ENCODE results near the gene DISC1. TPM values are rescaled to one million over a fixed set of nuclear protein-coding genes. Genes with fewer than 3 reads are reported as not detected.
A peak's percentile ranks its signal among the peaks of the same experiment; 100 is the strongest.

DISC1 gene
- total and polyA plus RNA-seq, 12 donors, result 1.0 to 21.0 (median 9.7) TPM

DNA sequence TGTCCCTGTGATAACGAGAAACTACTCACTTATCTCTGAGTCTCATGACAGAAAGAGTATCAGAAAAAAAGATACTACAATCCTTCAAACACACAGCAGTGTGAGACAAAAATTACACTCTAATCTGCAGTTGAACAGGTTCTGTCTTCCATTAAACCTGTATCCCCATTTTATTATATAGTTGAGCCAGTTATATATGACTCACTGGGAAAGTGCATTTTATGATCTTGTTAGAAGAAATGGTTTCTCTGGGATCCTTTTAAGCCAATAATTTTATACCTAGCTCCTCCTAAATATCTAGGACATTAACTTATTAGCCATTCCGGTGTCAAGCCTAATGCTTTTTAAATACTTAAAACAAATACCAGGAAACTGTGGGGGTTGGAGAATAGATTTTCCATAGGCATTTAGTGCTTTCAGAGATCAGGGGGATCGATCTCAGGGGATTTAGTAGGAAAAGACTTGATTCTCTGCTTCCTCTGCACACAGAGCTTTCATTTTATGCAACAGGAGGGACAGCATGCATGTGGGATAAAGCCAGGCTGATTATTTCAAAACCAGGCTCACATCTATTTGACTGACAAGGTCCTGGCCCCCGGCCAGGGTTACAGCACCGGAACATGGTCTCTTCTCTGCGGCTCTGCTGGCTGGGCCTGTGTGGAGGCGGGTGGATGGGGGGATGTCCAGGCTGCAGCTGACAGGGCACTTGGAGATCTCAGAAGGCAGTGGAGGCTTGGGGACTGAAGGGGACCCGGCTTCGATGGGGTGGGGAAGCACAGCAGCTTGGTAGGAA lies 310.6 kb downstream of the DISC1 start:
- peak in 4 of 7 donors; percentile 19 to 65 (median 34) for DNase-seq
- peaks cover 0 to 13% of the 10 kb centered on the region in 2 donors for H3K4me1 ChIP-seq (replicated peaks in 1 of 2)
- no peaks in the 10 kb centered on the region for H3K36me3 ChIP-seq (replicated peaks in 1 of 2)
- no peaks in the 10 kb centered on the region for H3K27me3 ChIP-seq
- TF ChIP-seq, protein P1, sequence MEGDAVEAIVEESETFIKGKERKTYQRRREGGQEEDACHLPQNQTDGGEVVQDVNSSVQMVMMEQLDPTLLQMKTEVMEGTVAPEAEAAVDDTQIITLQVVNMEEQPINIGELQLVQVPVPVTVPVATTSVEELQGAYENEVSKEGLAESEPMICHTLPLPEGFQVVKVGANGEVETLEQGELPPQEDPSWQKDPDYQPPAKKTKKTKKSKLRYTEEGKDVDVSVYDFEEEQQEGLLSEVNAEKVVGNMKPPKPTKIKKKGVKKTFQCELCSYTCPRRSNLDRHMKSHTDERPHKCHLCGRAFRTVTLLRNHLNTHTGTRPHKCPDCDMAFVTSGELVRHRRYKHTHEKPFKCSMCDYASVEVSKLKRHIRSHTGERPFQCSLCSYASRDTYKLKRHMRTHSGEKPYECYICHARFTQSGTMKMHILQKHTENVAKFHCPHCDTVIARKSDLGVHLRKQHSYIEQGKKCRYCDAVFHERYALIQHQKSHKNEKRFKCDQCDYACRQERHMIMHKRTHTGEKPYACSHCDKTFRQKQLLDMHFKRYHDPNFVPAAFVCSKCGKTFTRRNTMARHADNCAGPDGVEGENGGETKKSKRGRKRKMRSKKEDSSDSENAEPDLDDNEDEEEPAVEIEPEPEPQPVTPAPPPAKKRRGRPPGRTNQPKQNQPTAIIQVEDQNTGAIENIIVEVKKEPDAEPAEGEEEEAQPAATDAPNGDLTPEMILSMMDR (IDR thresholded peaks at IDR 0.05), result no peak
- TF ChIP-seq POLR2A (IDR thresholded peaks at IDR 0.05), result no peak
- WGBS, 4 donors, result 43 to 51% (median 46%) methylated on average over 8 to 9 of the region's 9 CpGs
- no peaks in the 10 kb centered on the region for H3K9me3 ChIP-seq (replicated peaks in 1 of 3)
- intact Hi-C loops (cut with DNase I), result no loop called here
- no peak overlapping the region for H3K4me3 ChIP-seq
- H3K27ac ChIP-seq, result no peak overlapping the region

DNA sequence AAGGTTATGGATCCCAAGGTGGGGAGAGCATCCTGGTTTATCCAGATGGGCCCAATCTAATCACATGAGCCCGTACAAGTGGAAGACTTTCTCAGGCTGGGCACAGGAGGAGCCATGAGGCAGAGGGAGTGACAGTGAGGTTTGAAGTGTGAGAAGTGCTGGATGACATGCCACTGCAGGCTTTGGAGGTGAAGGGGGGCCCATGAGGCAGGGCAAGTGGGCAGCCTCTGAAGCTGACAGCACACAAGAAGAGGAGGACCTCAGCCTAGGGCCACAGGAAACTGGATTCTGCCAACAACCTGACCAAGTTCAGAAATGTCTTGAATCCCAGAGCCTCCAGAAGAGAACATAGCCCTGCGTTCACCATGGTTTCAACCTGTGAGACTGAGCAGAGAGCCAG lies 311.6 kb downstream of the DISC1 start:
- WGBS, 4 donors, result 94 to 98% (median 96%) methylated on average over 2 of the region's 2 CpGs

DNA sequence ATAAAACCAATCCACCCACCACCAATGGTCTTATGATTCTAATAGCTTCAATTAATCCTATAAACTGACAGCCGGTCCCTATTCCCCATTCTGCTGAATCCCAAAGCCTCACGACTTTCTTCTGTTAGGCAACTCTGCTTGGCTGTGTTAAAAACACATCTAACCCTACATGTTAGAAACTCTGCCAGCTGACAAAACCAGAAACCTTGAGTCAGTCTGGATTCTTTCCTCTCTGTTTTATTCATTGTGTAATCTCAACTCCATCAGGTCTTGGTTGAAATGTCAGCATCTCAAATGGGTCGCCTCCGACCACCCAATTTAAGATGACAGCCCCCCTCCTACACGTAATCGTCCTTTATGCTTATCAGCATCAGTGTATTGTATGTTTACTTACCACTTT lies 312.1 kb downstream of the DISC1 start:
- Histone ChIP-seq H3K9me3 (replicated peaks in 1 of 3) (no peaks in the 10 kb centered on the region), H3K4me1 (replicated peaks in 1 of 2) (peaks cover 0 to 13% of the 10 kb centered on the region in 2 donors), H3K36me3 (replicated peaks in 1 of 2) (no peaks in the 10 kb centered on the region), H3K27ac (no peak overlapping the region), H3K27me3 (no peaks in the 10 kb centered on the region), H3K4me3 (no peak overlapping the region)
- intact Hi-C loops (cut with DNase I), result no loop called here
- DNase-seq, result no peak
- no peak for TF ChIP-seq POLR2A (IDR thresholded peaks at IDR 0.05)
- TF ChIP-seq, protein P1 (IDR thresholded peaks at IDR 0.05), result no peak
- WGBS, 4 donors, result 89 to 94% (median 90%) methylated on average over 6 of the region's 6 CpGs

More for the DNA sequence above, 311.6 kb downstream of the DISC1 start:
- H3K9me3 ChIP-seq (replicated peaks in 1 of 3), result no peaks in the 10 kb centered on the region
- peaks cover 0 to 13% of the 10 kb centered on the region in 2 donors for H3K4me1 ChIP-seq (replicated peaks in 1 of 2)
- DNase-seq, result no peak
- H3K27ac ChIP-seq, result no peak overlapping the region
- H3K27me3 ChIP-seq, result no peaks in the 10 kb centered on the region
- H3K4me3 ChIP-seq, result no peak overlapping the region
- intact Hi-C loops (cut with DNase I), result no loop called here
- no peak for TF ChIP-seq POLR2A (IDR thresholded peaks at IDR 0.05)
- no peaks in the 10 kb centered on the region for H3K36me3 ChIP-seq (replicated peaks in 1 of 2)

DNA sequence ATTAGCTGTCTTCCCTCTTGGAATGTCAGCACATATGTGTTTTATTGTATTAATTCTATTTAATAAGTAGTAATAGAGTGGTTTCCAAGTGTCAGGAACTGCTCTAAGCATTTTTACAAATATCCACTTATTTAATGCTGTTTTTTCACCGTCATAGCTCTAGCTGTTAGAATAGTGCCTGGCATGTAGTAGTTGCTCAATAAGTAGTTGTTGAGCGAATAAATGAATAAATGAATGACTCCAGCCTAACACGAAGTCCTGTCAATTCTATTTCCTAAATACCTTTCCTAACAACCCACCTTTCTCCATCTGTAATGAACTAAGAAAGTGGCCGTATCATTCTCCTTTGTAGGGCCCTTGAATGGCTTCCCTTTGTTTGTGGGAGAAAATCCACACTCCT lies 312.5 kb downstream of the DISC1 start:
- no peak for DNase-seq
- no peaks in the 10 kb centered on the region for H3K27me3 ChIP-seq
- intact Hi-C loops (cut with DNase I), result no loop called here
- H3K4me1 ChIP-seq (replicated peaks in 1 of 2), result peaks cover 0 to 13% of the 10 kb centered on the region in 2 donors
- WGBS, 4 donors, result 91 to 96% (median 94%) methylated on average over 4 of the region's 4 CpGs
- TF ChIP-seq, protein P1 (IDR thresholded peaks at IDR 0.05), result no peak
- TF ChIP-seq POLR2A (IDR thresholded peaks at IDR 0.05), result no peak
- H3K27ac ChIP-seq, result no peak overlapping the region
- no peaks in the 10 kb centered on the region for H3K9me3 ChIP-seq (replicated peaks in 1 of 3)
- H3K36me3 ChIP-seq (replicated peaks in 1 of 2), result no peaks in the 10 kb centered on the region
- no peak overlapping the region for H3K4me3 ChIP-seq

DNA sequence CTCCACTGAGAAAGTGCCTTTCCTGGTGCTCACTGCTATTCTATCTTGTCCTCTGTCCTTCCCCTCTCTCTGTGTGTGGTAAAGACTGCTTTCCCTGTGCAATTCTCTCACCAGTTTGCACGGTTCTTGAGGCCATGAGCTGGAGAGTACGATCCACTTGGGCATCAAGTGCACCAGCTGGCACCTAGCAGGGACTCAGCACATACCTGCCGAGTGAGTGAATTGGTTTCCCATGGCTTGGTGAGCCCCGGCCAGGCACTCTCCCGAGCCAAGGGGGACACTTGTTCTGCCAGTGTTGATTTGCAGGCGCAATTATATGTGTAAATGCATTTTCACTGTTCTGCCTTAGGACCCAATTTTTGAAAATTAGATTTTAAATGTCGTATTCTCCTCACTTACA lies 313.5 kb downstream of the DISC1 start:
- H3K4me3 ChIP-seq, result no peak overlapping the region
- no peak for DNase-seq
- H3K4me1 ChIP-seq (replicated peaks in 1 of 2), result peaks cover 0 to 5% of the 10 kb centered on the region in 2 donors
- no peak overlapping the region for H3K27ac ChIP-seq
- no peak for TF ChIP-seq POLR2A (IDR thresholded peaks at IDR 0.05)
- TF ChIP-seq, protein P1 (IDR thresholded peaks at IDR 0.05), result no peak
- H3K9me3 ChIP-seq (replicated peaks in 1 of 3), result no peaks in the 10 kb centered on the region
- intact Hi-C loops (cut with DNase I), result no loop called here
- H3K27me3 ChIP-seq, result no peaks in the 10 kb centered on the region
- no peaks in the 10 kb centered on the region for H3K36me3 ChIP-seq (replicated peaks in 1 of 2)
- 86 to 90% (median 88%) methylated on average over 7 of the region's 7 CpGs for WGBS, 4 donors
